Endodermal cell (in vitro differentiated cells): ENCODE measurements around the gene CCDC171. TPM values are rescaled to one million over a fixed set of nuclear protein-coding genes. Genes with fewer than 3 reads are reported as not detected.

Experiments used
- DNase-seq: peaks from one replicate; pipeline ENCODE4 v3.0.0-alpha.2; 2017
- H3K27ac ChIP-seq: 2 replicates; pipeline ENCODE4 v1.5.1; 2013; ENCODE audit warnings: mild to moderate bottlenecking, low read depth, low read length, moderate library complexity
- H3K27me3 ChIP-seq: 2 replicates; pipeline ENCODE4 v1.6.1; 2013; ENCODE audit warnings: mild to moderate bottlenecking, low read length, moderate library complexity; ENCODE audit not compliant: insufficient read depth, control insufficient read depth, poor library complexity, severe bottlenecking
- H3K36me3 ChIP-seq: 2 replicates; pipeline ENCODE4 v1.7.0; 2013; ENCODE audit warnings: mild to moderate bottlenecking, low read length, moderate library complexity; ENCODE audit not compliant: control insufficient read depth, insufficient read depth
- H3K4me1 ChIP-seq: one replicate; pipeline ENCODE4 v1.7.0; 2013; ENCODE audit warnings: low read length; ENCODE audit not compliant: control insufficient read depth, insufficient read depth
- H3K4me3 ChIP-seq: 2 replicates; pipeline ENCODE4 v1.5.1; 2013; ENCODE audit warnings: mild to moderate bottlenecking, low read length, moderate library complexity
- H3K9ac ChIP-seq: 2 replicates; pipeline ENCODE4 v1.6.1; 2013; ENCODE audit warnings: mild to moderate bottlenecking, low read length, moderate library complexity; ENCODE audit not compliant: poor library complexity, severe bottlenecking; ENCODE audit errors: extremely low read depth
- H3K9me3 ChIP-seq: 2 replicates; pipeline ENCODE4 v1.6.1; 2013; ENCODE audit warnings: mild to moderate bottlenecking, low read length, moderate library complexity; ENCODE audit not compliant: control insufficient read depth
- H3K27ac Mint-ChIP-seq: 2 replicates; pipeline ENCODE4 v1.8.0; 2020; ENCODE audit warnings: mixed read lengths
- H3K27me3 Mint-ChIP-seq: 2 replicates; pipeline ENCODE4 v1.8.0; 2021; ENCODE audit warnings: mild to moderate bottlenecking, mixed read lengths; ENCODE audit not compliant: insufficient read depth
- H3K36me3 Mint-ChIP-seq: 2 replicates; pipeline ENCODE4 v1.8.0; 2020; ENCODE audit warnings: low read depth, mixed read lengths
- H3K4me1 Mint-ChIP-seq: 2 replicates; pipeline ENCODE4 v1.8.0; 2020; ENCODE audit warnings: mixed read lengths
- H3K4me3 Mint-ChIP-seq: 2 replicates; pipeline ENCODE4 v1.8.0; 2020; ENCODE audit warnings: mild to moderate bottlenecking, moderate library complexity, mixed read lengths
- H3K9me3 Mint-ChIP-seq: 2 replicates; pipeline ENCODE4 v1.8.0; 2020; ENCODE audit warnings: mild to moderate bottlenecking, mixed read lengths
- CTCF ChIP-seq: fragments of 200-600 bp; sonication (generic); conservative IDR thresholded peaks from 2 replicates; pipeline ENCODE4 v1.5.0; 2021; ENCODE audit warnings: antibody characterized with exemption, mild to moderate bottlenecking
- WGBS, 2 experiments: methylation state at CpG; one replicate each; pipeline versions ENCODE4 v1.1.5 to v1.1.7; 2013; ENCODE audit warnings: missing lambda C conversion rate in 2 of 2, mixed read lengths in 1 of 2; ENCODE audit not compliant: insufficient coverage in 1 of 2, insufficient read length in 1 of 2; 5-methylcytosine and 5-hydroxymethylcytosine counted together
- total RNA-seq, 2 donors: library from RNA; stranded (reverse); fragmentation: NEBNext Ultra II Directional in 1 of 2; extraction: Animal tissue kit (Norgen Biotek cat#: 25700) in 1 of 2; gene quantifications; 2 replicates in 1 of 2; 3 replicates in 1 of 2; pipeline ENCODE4 v1.2.1, GENCODE V29; 2021

Gene CCDC171
- total RNA-seq, 2 donors from 2014 or later, result 6.3 to 6.8 TPM

- Histone ChIP-seq H3K9ac (no peak overlapping the region), H3K9me3 (no peaks in the 10 kb centered on the region), H3K36me3 (no peaks in the 10 kb centered on the region), H3K27ac (no peak overlapping the region), H3K4me1 (no peaks in the 10 kb centered on the region), H3K27me3 (no peaks in the 10 kb centered on the region), H3K4me3 (no peak overlapping the region)
- H3K36me3 Mint-ChIP-seq, result no peaks in the 10 kb centered on the region
- no peak for DNase-seq
- H3K27ac Mint-ChIP-seq, result no peak overlapping the region
- no peak for TF ChIP-seq CTCF
- no peaks in the 10 kb centered on the region for H3K4me1 Mint-ChIP-seq
- no peak overlapping the region for H3K4me3 Mint-ChIP-seq
- no peaks in the 10 kb centered on the region for H3K9me3 Mint-ChIP-seq
- 86 to 92% methylated on average over 2 of the region's 2 CpGs for WGBS, 2 experiments
- H3K27me3 Mint-ChIP-seq, result no peaks in the 10 kb centered on the region
These were observed 332.6 kb downstream of the CCDC171 start for GRCh38 chr9:15885464-15885863.

GRCh38 chr9:15889555-15889954, 336.7 kb downstream of the CCDC171 start:
- 95 to 100% methylated on average over 1 of the region's 1 CpG for WGBS, 2 experiments
- no peaks in the 10 kb centered on the region for H3K36me3 Mint-ChIP-seq

GRCh38 chr9:15901572-15901971, 348.7 kb downstream of the CCDC171 start:
- Histone ChIP-seq H3K9ac (no peak overlapping the region), H3K27me3 (no peaks in the 10 kb centered on the region), H3K4me1 (no peaks in the 10 kb centered on the region), H3K36me3 (no peaks in the 10 kb centered on the region), H3K9me3 (peaks cover 7% of the 10 kb centered on the region), H3K4me3 (no peak overlapping the region), H3K27ac (no peak overlapping the region)
- Mint-ChIP-seq H3K4me1 (no peaks in the 10 kb centered on the region), H3K27ac (no peak overlapping the region), H3K9me3 (peaks cover 43% of the 10 kb centered on the region), H3K4me3 (no peak overlapping the region), H3K36me3 (no peaks in the 10 kb centered on the region), H3K27me3 (no peaks in the 10 kb centered on the region)
- DNase-seq, result no peak
- no peak for TF ChIP-seq CTCF
- WGBS, 2 experiments, result 67% methylated on average over 1 of the region's 1 CpG; no CpG with 5 or more reads in 1 of the 2 experiments

More at GRCh38 chr9:15889555-15889954, 336.7 kb downstream of the CCDC171 start:
- DNase-seq, result no peak
- Histone ChIP-seq H3K9me3 (no peaks in the 10 kb centered on the region), H3K9ac (no peak overlapping the region), H3K4me1 (no peaks in the 10 kb centered on the region), H3K27ac (no peak overlapping the region), H3K4me3 (no peak overlapping the region), H3K27me3 (no peaks in the 10 kb centered on the region), H3K36me3 (no peaks in the 10 kb centered on the region)
- no peak overlapping the region for H3K27ac Mint-ChIP-seq
- H3K4me3 Mint-ChIP-seq, result no peak overlapping the region
- no peaks in the 10 kb centered on the region for H3K4me1 Mint-ChIP-seq
- no peaks in the 10 kb centered on the region for H3K9me3 Mint-ChIP-seq
- TF ChIP-seq CTCF, result no peak
- H3K27me3 Mint-ChIP-seq, result no peaks in the 10 kb centered on the region
